SK-N-SH treated with all-trans-retinoic acid at 6 μM for 48 hours (cell line): ENCODE data around the gene LTBP4.

Experiments used
- ATAC-seq: fragments of 200-7000 bp; cut with Tn5 transposase; 3 replicates; pipeline ENCODE4 v1.9.1; 2020; ENCODE audit warnings: mild to moderate bottlenecking, moderate library complexity
- ARNTL ChIP-seq: fragments of 450-650 bp; formaldehyde crosslinking; IDR thresholded peaks from 2 replicates; pipeline ENCODE4 v1.5.0; 2020; ENCODE audit warnings: low read depth, mild to moderate bottlenecking, moderate library complexity, borderline replicate concordance
- BACH2 ChIP-seq: fragments of 250-450 bp; sonication (Bioruptor Pico); IDR thresholded peaks from 2 replicates; pipeline ENCODE4 v1.9.0; 2021; ENCODE audit warnings: mild to moderate bottlenecking, borderline replicate concordance
- CREB5 ChIP-seq: fragments of 250-450 bp; sonication (Bioruptor Pico); IDR thresholded peaks from 2 replicates; pipeline ENCODE4 v1.5.1; 2020; ENCODE audit warnings: low read depth, mild to moderate bottlenecking, moderate library complexity
- CSDC2 ChIP-seq: fragments of 250-450 bp; sonication (Bioruptor Pico); IDR thresholded peaks from 2 replicates; pipeline ENCODE4 v1.5.0; 2020; ENCODE audit warnings: mild to moderate bottlenecking, moderate library complexity
- CSRNP3 ChIP-seq: fragments of 250-450 bp; sonication (Bioruptor Pico); IDR thresholded peaks from 2 replicates; pipeline ENCODE4 v1.5.1; 2021; ENCODE audit warnings: mild to moderate bottlenecking, moderate library complexity
- ESRRG ChIP-seq: fragments of 250-450 bp; sonication (Bioruptor Pico); IDR thresholded peaks from 2 replicates; pipeline ENCODE4 v1.6.1; 2021; ENCODE audit warnings: mild to moderate bottlenecking
- GLIS3 ChIP-seq: fragments of 250-450 bp; sonication (Bioruptor Pico); IDR thresholded peaks from 2 replicates; pipeline ENCODE4 v1.5.0; 2020; ENCODE audit warnings: mild to moderate bottlenecking, moderate library complexity
- ISL1 ChIP-seq: fragments of 250-450 bp; sonication (Bioruptor Pico); IDR thresholded peaks from 2 replicates; pipeline ENCODE4 v2.1.2; 2022; ENCODE audit warnings: mild to moderate bottlenecking, moderate library complexity
- OSR1 ChIP-seq: fragments of 250-450 bp; sonication (Bioruptor Pico); IDR thresholded peaks from 2 replicates; pipeline ENCODE4 v1.8.0; 2022; ENCODE audit warnings: moderate library complexity, mild to moderate bottlenecking, inconsistent platforms
- PATZ1 ChIP-seq: fragments of 250-450 bp; sonication (Bioruptor Pico); IDR thresholded peaks from 2 replicates; pipeline ENCODE4 v1.8.0; 2020; ENCODE audit warnings: mild to moderate bottlenecking, moderate library complexity, borderline replicate concordance
- PPARA ChIP-seq: fragments of 250-450 bp; sonication (Bioruptor Pico); IDR thresholded peaks from 2 replicates; pipeline ENCODE4 v1.5.0; 2020; ENCODE audit warnings: mild to moderate bottlenecking, borderline replicate concordance
- RARB ChIP-seq: fragments of 250-450 bp; sonication (Bioruptor Pico); IDR thresholded peaks from 2 replicates; pipeline ENCODE4 v1.8.0; 2021; ENCODE audit warnings: mild to moderate bottlenecking, moderate library complexity
- SNAI2 ChIP-seq: fragments of 250-450 bp; sonication (Bioruptor Pico); IDR thresholded peaks from 2 replicates; pipeline ENCODE4 v1.5.0; 2020; ENCODE audit warnings: mild to moderate bottlenecking, moderate library complexity
- TCF4 ChIP-seq: fragments of 250-450 bp; sonication (Bioruptor Pico); IDR thresholded peaks from 2 replicates; pipeline ENCODE4 v1.8.0; 2021; ENCODE audit warnings: mild to moderate bottlenecking, moderate library complexity, borderline replicate concordance
- TOX ChIP-seq: fragments of 250-450 bp; sonication (Bioruptor Pico); IDR thresholded peaks from 2 replicates; pipeline ENCODE4 v1.8.0; 2021; ENCODE audit warnings: mild to moderate bottlenecking, moderate library complexity, borderline replicate concordance
- TSHZ2 ChIP-seq: fragments of 250-450 bp; sonication (Bioruptor Pico); IDR thresholded peaks from 2 replicates; pipeline ENCODE4 v1.5.0; 2020; ENCODE audit warnings: mild to moderate bottlenecking, moderate library complexity
- ZC3H10 ChIP-seq: fragments of 250-450 bp; sonication (Bioruptor Pico); IDR thresholded peaks from 2 replicates; pipeline ENCODE4 v1.5.1; 2021; ENCODE audit warnings: mild to moderate bottlenecking, moderate library complexity
- ZFP3 ChIP-seq: fragments of 250-450 bp; sonication (Bioruptor Pico); IDR thresholded peaks from 2 replicates; pipeline ENCODE4 v1.5.0; 2020; ENCODE audit warnings: mild to moderate bottlenecking, moderate library complexity
- ZFP30 ChIP-seq: fragments of 450-650 bp; formaldehyde crosslinking; IDR thresholded peaks from 2 replicates; pipeline ENCODE4 v1.5.0; 2022; ENCODE audit warnings: mild to moderate bottlenecking, moderate library complexity
- ZNF565 ChIP-seq: fragments of 450-650 bp; formaldehyde crosslinking; conservative IDR thresholded peaks from 2 replicates; pipeline ENCODE4 v1.5.0; 2020; ENCODE audit warnings: low read depth, mild to moderate bottlenecking, moderate library complexity
- ZNF70 ChIP-seq: fragments of 450-650 bp; formaldehyde crosslinking; IDR thresholded peaks from 2 replicates; pipeline ENCODE4 v1.5.0; 2020; ENCODE audit warnings: mild to moderate bottlenecking, moderate library complexity

Gene LTBP4

GRCh38 chr19:40612831-40613689 lies 11.9 kb downstream of the LTBP4 start (continued):
- no peak for TF ChIP-seq CSRNP3

- TF ChIP-seq ZNF70 (CRISPR knock-in tag) (no peak), OSR1 (no peak), PPARA (no peak), TOX (CRISPR knock-in tag) (no peak), TCF4 (CRISPR knock-in tag) (no peak), ZFP30 (no peak), GLIS3 (CRISPR knock-in tag) (no peak), CREB5 (CRISPR knock-in tag) (no peak), CSDC2 (CRISPR knock-in tag) (no peak), ESRRG (no peak), ZC3H10 (CRISPR knock-in tag) (no peak), ISL1 (no peak), ZNF565 (CRISPR knock-in tag) (no peak)
- ATAC-seq, result no peak
Observed at GRCh38 chr19:40613690-40614621, 12.8 kb downstream of the LTBP4 start.

- TF ChIP-seq ZFP3 (CRISPR knock-in tag) (no peak), RARB (no peak), ARNTL (CRISPR knock-in tag) (no peak)
- no peak for ATAC-seq
Observed at GRCh38 chr19:40614622-40615411, 13.6 kb downstream of the LTBP4 start.

- no peak for TF ChIP-seq TOX (CRISPR knock-in tag)
- TF ChIP-seq ZC3H10 (CRISPR knock-in tag), result no peak
- no peak for TF ChIP-seq SNAI2 (CRISPR knock-in tag)
- TF ChIP-seq ESRRG, result no peak
- no peak for TF ChIP-seq PATZ1
- no peak for TF ChIP-seq BACH2
- TF ChIP-seq TSHZ2 (CRISPR knock-in tag), result no peak
- TF ChIP-seq PPARA, result no peak
- no peak for TF ChIP-seq RARB
- TF ChIP-seq CREB5 (CRISPR knock-in tag), result no peak
- TF ChIP-seq TCF4 (CRISPR knock-in tag), result no peak
- TF ChIP-seq CSDC2 (CRISPR knock-in tag), result no peak
- TF ChIP-seq ZFP3 (CRISPR knock-in tag), result no peak
- no peak for TF ChIP-seq GLIS3 (CRISPR knock-in tag)
- no peak for TF ChIP-seq ARNTL (CRISPR knock-in tag)
- TF ChIP-seq ISL1, result no peak
- TF ChIP-seq ZFP30, result no peak
- no peak for TF ChIP-seq ZNF565 (CRISPR knock-in tag)
- no peak for TF ChIP-seq CSRNP3
- TF ChIP-seq, all 23 proteins: peak for 0
- ATAC-seq, result no peak
Observed at GRCh38 chr19:40616178-40616577, 15.0 kb downstream of the LTBP4 start.
